NCI-H2107 (cell line): ENCODE results near the gene UBE2O.

Experiments
- DNase-seq: peaks from one replicate; lab custom pipeline; 2025; lab: John Stamatoyannopoulos, UW

Gene UBE2O

DNA sequence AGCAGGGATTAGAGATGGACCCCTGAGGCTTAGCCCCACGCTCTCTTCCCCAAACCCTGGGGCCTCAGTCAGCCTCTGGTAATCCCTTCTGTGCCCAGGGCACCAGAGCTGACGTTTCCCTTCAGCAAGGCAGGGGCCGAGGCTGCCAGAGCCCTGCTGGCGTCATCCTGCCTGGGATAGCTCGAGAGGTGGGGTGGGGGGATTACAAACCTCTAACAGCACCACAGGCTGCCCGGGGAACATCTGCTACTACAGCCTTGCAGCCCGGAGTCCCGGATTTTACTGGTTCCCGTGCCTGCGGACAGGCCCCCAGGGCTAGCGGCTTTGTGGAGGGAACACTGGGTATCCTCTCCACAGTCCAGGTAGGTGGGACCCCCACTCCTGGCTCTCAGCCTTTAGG lies 14.4 kb upstream of the UBE2O start, which contains the start of gene AANAT:
TSS of gene AANAT (plus strand) at position 238 of the 400 bp plus-strand sequence. CDS start 1,144 bp downstream, outside the sequence.
- no peak for DNase-seq

GRCh38 chr17:76466775-76467130 lies 13.8 kb upstream of the UBE2O start:
- no peak for DNase-seq

DNA sequence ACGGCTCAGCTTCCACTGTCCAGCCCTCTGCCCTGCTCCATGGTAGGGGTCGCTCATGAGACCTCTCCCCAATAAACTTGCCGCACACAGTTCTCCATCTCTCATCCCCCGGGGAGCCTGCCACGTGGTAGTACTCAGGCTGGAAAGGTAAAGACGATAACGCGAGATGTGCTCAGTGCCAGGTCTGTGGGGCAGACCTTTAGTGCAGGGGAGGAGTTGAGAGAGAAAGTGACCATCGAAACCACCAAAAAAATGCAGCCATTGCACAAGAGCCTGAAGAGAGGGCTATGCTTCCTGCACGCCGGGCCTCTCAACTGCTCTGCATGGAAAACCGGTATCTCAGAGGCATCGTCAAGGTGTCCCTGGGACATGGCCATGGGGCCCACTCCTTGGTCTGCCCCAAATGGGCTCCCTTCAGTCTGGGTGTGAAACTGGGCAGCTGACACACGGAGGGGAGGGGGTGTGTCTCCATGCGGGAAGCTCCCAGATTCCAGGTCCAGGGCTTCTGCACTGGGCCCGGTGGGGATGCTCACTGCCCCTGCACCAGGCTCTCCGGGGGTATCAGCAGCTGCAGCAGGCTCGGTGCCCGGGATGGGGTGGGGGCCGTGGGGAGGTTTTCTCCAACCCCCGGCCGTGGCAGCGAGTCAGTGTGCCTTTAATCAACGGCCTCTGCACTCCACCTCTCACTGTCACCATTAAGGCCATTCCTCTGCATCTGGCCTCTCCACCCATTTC lies 9.8 kb upstream of the UBE2O start:
- DNase-seq: no peak

- no peak for DNase-seq
Observed at GRCh38 chr17:76461765-76462555, 9.0 kb upstream of the UBE2O start.

GRCh38 chr17:76459674-76460073 lies 6.7 kb upstream of the UBE2O start:
- DNase-seq: no peak

DNA sequence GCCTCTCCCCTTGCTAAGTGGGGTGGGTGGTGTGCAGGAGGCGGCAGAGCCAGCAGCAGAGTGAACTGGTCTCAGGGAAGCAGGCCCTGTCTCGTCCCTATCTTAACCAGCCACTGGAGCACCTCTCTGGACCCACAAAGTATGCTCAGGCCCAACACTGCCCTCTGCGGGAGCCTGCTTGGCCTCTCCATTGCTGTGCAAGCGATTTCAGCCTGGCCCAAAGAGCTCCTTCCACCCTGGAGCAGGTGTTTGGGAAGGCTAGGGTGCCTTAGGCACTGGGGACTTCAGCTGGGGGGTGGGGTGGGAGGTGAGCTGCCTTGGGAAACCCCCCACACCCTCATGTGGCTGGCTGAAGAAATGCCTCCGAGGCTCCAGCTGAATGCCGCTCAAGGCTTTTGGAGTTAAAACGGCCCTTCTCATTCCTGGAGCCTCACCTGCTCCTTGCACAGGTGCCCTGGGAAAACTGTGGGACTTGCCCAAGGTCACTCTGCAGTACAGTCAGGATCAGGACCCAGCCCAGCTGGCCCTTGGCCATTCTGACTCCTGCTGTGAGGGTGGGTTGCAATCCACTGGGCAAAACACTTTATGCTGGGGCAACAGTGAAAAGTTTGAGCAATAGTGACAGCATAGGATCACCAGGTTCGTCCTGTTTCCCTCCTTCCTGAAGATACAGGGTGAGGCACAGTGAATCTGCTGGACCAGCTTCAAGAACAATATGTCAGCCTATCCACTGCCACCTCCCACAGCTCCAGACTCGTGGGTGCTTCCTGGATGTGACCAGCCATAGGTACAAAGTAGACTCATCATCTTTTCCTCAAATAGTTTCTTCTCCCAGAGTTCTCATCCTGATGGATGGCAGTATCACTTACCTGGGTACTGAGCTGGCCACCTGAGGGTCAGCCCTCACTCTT lies 5.9 kb upstream of the UBE2O start:
- DNase-seq: no peak

DNA sequence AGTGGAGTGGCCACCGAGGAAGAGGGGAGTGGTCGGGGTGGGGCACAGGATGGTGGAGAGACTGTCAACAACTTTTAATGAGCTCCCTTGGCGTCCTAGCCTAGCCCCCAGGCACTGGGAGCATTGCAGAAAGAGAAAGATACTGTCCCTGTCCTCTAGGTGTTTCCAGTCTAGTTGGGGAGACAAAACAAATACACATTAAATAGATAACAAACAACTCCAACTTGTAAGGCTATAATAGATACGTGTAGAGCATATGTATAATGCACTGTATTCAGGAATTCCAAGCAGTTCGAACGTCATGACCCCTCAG lies 435 bp upstream of the UBE2O start:
- DNase-seq: no peak

DNA sequence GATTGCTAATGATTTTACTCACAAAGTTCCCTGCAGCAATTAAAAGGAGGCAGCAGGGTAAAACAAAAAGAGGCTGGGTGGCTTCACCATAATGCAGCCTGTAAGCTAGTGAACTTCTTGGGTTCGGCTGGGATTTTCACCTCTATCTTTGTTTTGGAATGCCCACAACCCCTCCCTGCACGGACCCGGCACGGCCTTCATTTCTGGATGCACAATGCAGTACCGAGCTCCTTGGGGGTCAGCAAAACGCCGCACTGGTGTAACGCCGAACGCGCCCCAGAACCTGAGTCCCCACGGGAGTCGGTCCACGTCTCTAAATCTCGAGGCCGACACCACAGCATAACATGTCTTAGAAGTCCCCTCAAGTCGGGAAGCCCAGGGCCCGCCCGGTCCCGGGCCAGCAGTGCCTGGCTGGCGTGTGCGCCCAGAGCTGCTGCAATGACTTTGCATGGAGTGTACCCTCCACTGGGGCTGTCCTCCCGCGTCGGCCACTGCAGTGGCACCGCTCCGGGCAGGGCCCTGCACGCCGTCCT lies 759 bp downstream of the UBE2O start:
- no peak for DNase-seq

GRCh38 chr17:76451506-76451905 lies 1.4 kb downstream of the UBE2O start:
- DNase-seq: no peak

GRCh38 chr17:76449126-76449525 lies 3.8 kb downstream of the UBE2O start:
- no peak for DNase-seq

DNA sequence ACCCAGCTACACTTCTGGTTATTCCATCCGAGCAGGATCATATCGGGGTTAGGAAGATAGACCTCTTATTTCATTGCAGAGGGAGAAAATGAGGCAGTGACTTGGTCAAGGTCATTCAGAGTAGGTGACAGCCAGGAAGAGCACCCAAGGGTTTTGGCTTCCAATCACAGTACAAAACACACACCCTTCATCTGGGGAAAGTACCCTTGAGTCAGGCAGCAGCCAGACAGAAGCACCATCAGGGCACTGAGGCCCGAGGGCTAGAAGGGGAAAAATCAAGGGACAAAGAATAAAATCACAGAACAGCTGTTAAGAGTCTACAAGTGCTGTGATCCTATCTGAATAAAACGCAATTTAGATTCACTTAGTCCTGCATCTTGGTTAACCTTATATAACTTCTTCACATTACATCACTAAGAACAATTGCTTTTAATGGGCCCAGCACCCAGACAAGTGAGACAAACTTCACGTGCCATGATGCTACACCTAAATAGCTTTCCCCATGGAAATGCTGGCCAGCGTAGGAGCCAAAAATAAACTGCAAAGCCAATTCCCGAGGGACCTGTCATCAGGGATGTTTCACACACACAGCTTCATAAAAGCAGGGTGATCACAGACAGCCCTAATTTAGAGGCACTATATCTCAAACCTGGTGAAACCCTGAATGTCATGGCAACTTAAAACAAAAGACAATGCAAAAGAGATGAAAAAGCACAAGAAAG lies 4.9 kb downstream of the UBE2O start:
- no peak for DNase-seq

- DNase-seq: no peak
Observed at GRCh38 chr17:76446449-76447231, 6.3 kb downstream of the UBE2O start.

- no peak for DNase-seq
Observed at GRCh38 chr17:76445697-76446448, 7.1 kb downstream of the UBE2O start.

- DNase-seq: no peak
Observed at GRCh38 chr17:76444518-76445311, 8.2 kb downstream of the UBE2O start.

DNA sequence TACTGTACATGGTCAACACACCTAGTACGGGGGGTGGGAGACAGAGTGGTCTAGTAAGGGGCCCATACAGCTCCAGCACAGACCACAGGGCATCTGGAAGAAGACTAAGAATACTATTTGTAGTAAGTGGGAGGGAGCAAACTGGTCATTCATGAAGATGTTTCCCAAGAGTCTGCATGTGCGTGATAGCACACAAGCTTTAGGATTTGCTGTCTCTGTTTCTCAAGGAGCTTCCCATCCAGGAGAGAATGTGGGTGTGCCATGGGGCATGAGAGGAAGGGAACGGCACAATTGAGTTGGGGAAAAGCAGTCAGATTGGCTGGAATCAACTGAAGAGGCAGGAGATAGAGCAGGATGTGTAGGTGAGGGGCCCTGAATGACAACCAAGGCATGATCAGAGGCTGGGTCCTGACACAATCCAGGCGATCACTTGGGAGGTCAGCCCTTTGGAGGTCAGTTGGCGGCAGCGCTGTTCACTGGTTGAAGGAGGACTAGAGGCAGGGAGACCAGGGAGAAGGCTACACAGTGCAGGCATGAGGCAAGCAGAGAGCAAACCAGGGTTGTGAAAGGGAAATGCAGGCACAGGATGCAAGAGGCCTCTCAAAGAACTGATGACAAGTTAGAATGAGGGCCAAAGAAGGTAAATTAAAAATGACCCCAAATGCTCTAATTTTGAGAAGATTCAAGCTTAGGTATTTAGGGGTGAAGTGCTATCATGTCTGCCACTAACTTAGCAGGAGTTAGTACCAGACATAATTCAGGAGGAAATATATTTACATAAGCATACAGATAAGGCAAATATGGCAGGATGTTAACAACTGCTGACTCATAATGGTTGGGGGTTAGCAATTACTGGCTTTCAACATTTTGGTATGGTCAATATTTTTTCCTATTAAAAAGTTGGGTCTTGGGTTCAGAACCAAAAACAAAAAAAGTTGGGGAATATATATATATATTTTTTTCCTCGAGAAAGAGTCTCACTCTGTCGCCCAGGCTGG lies 10.3 kb downstream of the UBE2O start:
- no peak for DNase-seq

DNA sequence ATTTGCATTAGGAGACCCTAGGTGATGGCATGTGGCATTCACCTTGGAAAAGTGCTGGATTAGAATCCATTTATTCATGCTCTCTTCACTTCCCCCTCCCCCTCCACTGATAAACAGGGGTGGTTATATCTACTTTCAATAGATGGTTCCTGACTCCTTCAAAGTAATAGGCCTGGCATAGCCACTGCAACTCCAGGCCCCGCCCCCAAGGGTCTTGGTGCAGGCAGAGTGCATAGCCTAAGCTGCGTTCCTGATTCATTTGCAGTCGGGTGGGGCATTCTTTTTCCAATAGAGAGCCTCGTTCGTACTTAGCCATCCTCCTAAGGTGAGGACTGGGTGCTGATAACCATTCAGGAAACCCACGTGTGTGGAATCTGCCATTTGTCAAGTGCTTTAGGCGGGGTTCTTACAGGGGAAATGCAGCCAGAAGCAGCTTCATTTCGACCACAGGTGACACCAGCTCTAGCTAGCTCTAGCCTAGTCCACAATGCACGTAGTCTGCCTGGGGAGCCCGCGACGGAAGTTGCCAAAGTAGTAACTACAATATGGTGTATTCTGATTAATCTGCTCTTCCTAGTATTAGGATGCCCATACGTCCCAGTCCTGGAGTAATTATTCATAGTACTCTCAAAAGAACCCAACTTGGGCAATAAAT lies 11.1 kb downstream of the UBE2O start:
- DNase-seq: no peak

DNA sequence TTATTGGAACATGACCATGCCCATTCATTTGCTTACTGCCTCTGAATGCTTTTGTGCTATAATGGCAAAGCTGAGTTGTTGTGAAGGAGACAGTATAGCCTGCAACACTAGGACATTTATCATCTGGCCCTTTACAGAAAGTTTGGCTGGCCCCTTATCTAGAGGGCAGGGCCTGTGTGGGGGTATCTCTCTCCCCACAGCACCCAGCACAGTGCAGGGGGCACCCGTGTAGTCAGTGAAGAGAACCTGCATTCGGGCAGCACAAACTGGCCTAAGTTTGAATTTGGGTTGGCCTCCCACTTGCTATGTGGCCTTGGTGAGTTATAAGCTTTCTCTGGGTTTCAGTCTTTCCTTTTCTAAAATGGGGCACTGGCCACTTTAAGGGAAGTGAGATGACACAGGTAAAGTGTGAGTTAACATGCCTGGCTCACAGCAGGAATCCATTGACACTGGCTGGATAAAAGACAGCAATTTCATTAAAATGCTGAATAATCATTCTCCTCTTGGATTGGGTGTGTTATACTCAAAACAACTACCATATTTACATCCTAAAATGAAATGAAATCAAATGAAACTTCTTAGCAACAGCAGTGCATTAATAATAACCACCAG lies 12.1 kb downstream of the UBE2O start:
- no peak for DNase-seq
